Gastroesophageal sphincter (tissue), 4 donors: ENCODE data around the gene MBNL1. TPM values are rescaled to one million over a fixed set of nuclear protein-coding genes. Genes with fewer than 3 reads are reported as not detected.
A peak's percentile ranks its signal among the peaks of the same experiment; 100 is the strongest.

Experiments
- ATAC-seq: fragments of 150-250 bp; one replicate; pipeline ENCODE4 v1.9.1; 2016; ENCODE audit warnings: mild to moderate bottlenecking, moderate library complexity
- H3K27ac ChIP-seq, 4 donors: fragments of 200-600 bp; sonication (generic) in 3 of 4; 1 replicate in 3 of 4; 2 replicates in 1 of 4; pipeline ENCODE4 v1.5.1; 2016 to 2019
- H3K27me3 ChIP-seq: fragments of 200-600 bp; sonication (generic); one replicate; pipeline ENCODE4 v1.5.1; 2019
- H3K36me3 ChIP-seq, 2 donors: fragments of 200-600 bp; sonication (generic); one replicate each; pipeline ENCODE4 v1.5.1; 2019; ENCODE audit warnings: control low read depth in 1 of 2
- H3K4me1 ChIP-seq, 3 donors: fragments of 200-600 bp; sonication (generic); 1 replicate in 2 of 3; 2 replicates in 1 of 3; pipeline ENCODE4 v1.5.1; 2016 to 2019; ENCODE audit warnings: control low read depth in 2 of 3
- H3K4me3 ChIP-seq, 2 donors: fragments of 200-600 bp; sonication (generic); one replicate each; pipeline ENCODE4 v1.5.1; 2019; ENCODE audit warnings: mild to moderate bottlenecking in 1 of 2, moderate library complexity in 1 of 2
- H3K9me3 ChIP-seq, 3 donors: fragments of 200-600 bp; sonication (generic); one replicate each; pipeline ENCODE4 v1.5.1; 2017 to 2019; ENCODE audit warnings: control low read depth in 2 of 3
- CTCF ChIP-seq, 4 experiments: fragments of 200-600 bp in 2 of 4; fragments of 450-650 bp in 2 of 4; sonication (generic) in 1 of 4; IDR thresholded peaks; one replicate each; pipeline ENCODE4 v1.5.1; 2017 to 2019; ENCODE audit warnings: antibody characterized with exemption in 4 of 4, mild to moderate bottlenecking in 2 of 4, moderate library complexity in 2 of 4
- EP300 ChIP-seq: sonication (generic); formaldehyde crosslinking; IDR thresholded peaks from one replicate; pipeline ENCODE4 v1.6.1; 2017; ENCODE audit warnings: antibody characterized with exemption, mild to moderate bottlenecking
- POLR2A ChIP-seq, 2 donors: fragments of 450-650 bp; IDR thresholded peaks; one replicate each; pipeline ENCODE4 v1.6.1; 2017; ENCODE audit warnings: antibody characterized with exemption in 2 of 2, mild to moderate bottlenecking in 2 of 2, moderate library complexity in 1 of 2
- POLR2AphosphoS5 ChIP-seq: sonication (generic); formaldehyde crosslinking; IDR thresholded peaks from one replicate; pipeline ENCODE4 v1.6.1; 2017; ENCODE audit warnings: antibody characterized with exemption
- WGBS, 2 donors: methylation state at CpG; one replicate each; pipeline ENCODE4 v1.1.5; 2018; ENCODE audit warnings: low coverage in 1 of 2; 5-methylcytosine and 5-hydroxymethylcytosine counted together
- total RNA-seq, 4 donors: library from RNA; depleted of rRNA; stranded (reverse); fragments of >200 nt; gene quantifications; one replicate each; pipeline ENCODE4 v1.1.0, GENCODE V29; 2016

MBNL1 gene
- 100 to 1,000 TPM; 623 to 745 (median 684) TPM for total RNA-seq

GRCh38 chr3:152268555-152269055 lies at the start of gene MBNL1:
Gene MBNL1 (plus strand): TSS chr3:152268929. CDS start chr3:152300194, 31,265 bp downstream.
- Histone ChIP-seq H3K4me3 (peak within 1 kb of the TSS; percentile 59 to 88), H3K4me1 (peaks cover 4 to 66% (median 11%) of the 10 kb centered on the region in 3 donors), H3K27me3 (no peaks in the 10 kb centered on the region), H3K9me3 (no peaks in the 10 kb centered on the region), H3K27ac (peak within 1 kb of the TSS; percentile 91 to 99 (median 98)), H3K36me3 (no peaks in the 10 kb centered on the region)
- no CpG with 5 or more reads among the region's 50 CpGs for WGBS, 2 donors
- ATAC-seq: peak; percentile 61
- peak; percentile 76 for TF ChIP-seq POLR2AphosphoS5
- no peak for TF ChIP-seq EP300

- WGBS, 2 donors: 27 to 32% methylated on average over 3 of the region's 3 CpGs
- Histone ChIP-seq H3K27me3 (no peaks in the 10 kb centered on the region), H3K4me1 (peaks cover 0 to 71% (median 19%) of the 10 kb centered on the region in 3 donors), H3K9me3 (no peaks in the 10 kb centered on the region), H3K36me3 (no peaks in the 10 kb centered on the region), H3K27ac (peak overlapping the region; percentile 38 to 80 (median 70)), H3K4me3 (no peak overlapping the region)
- no peak for TF ChIP-seq POLR2A (IDR thresholded peaks at IDR 0.05)
- no peak for TF ChIP-seq CTCF (IDR thresholded peaks at IDR 0.05)
- peak; percentile 61 for TF ChIP-seq POLR2AphosphoS5
- TF ChIP-seq EP300: no peak
- ATAC-seq: peak; percentile 35
Observed at GRCh38 chr3:152219216-152219615, 49.5 kb upstream of the MBNL1 start.

- H3K4me3 ChIP-seq: no peak overlapping the region
- no peak for TF ChIP-seq POLR2A (IDR thresholded peaks at IDR 0.05)
- no peak for TF ChIP-seq CTCF (IDR thresholded peaks at IDR 0.05)
- no peak for TF ChIP-seq EP300
- no peak for TF ChIP-seq POLR2AphosphoS5
- no peaks in the 10 kb centered on the region for H3K36me3 ChIP-seq
- H3K4me1 ChIP-seq: peaks cover 0 to 73% (median 19%) of the 10 kb centered on the region in 3 donors
- 62 to 76% methylated on average over 2 of the region's 2 CpGs for WGBS, 2 donors
- ATAC-seq: no peak
- H3K27ac ChIP-seq: peak overlapping the region; percentile 38 to 80 (median 70)
- no peaks in the 10 kb centered on the region for H3K27me3 ChIP-seq
- no peaks in the 10 kb centered on the region for H3K9me3 ChIP-seq
Observed at GRCh38 chr3:152219769-152220255, 48.9 kb upstream of the MBNL1 start.

- WGBS, 2 donors: 0 to 6% methylated on average over 2 of the region's 2 CpGs
- Histone ChIP-seq H3K4me3 (no peak overlapping the region), H3K9me3 (no peaks in the 10 kb centered on the region), H3K36me3 (no peaks in the 10 kb centered on the region), H3K27me3 (no peaks in the 10 kb centered on the region), H3K4me1 (peaks cover 0 to 86% (median 28%) of the 10 kb centered on the region in 3 donors), H3K27ac (peak overlapping the region; percentile 51 to 92 (median 80))
- peak; percentile 76 for ATAC-seq
- no peak for TF ChIP-seq CTCF (IDR thresholded peaks at IDR 0.05)
- TF ChIP-seq POLR2AphosphoS5: peak; percentile 69
- TF ChIP-seq EP300: no peak
- no peak for TF ChIP-seq POLR2A (IDR thresholded peaks at IDR 0.05)
Observed at GRCh38 chr3:152222327-152222726, 46.4 kb upstream of the MBNL1 start.

- no peaks in the 10 kb centered on the region for H3K36me3 ChIP-seq
- no peaks in the 10 kb centered on the region for H3K27me3 ChIP-seq
- no peak overlapping the region for H3K4me3 ChIP-seq
- TF ChIP-seq POLR2AphosphoS5 (no peak), POLR2A (IDR thresholded peaks at IDR 0.05) (no peak), EP300 (no peak), CTCF (IDR thresholded peaks at IDR 0.05) (no peak)
- no peak for ATAC-seq
- H3K4me1 ChIP-seq: peaks cover 0 to 65% (median 18%) of the 10 kb centered on the region in 3 donors
- 27 to 29% methylated on average over 2 of the region's 2 CpGs for WGBS, 2 donors
- H3K9me3 ChIP-seq: no peaks in the 10 kb centered on the region
- H3K27ac ChIP-seq: peak overlapping the region; percentile 31 to 83 (median 60)
Observed at GRCh38 chr3:152225201-152225600, 43.5 kb upstream of the MBNL1 start.
